HEK293 (cell line): ENCODE results near the gene JAKMIP1.

Experiments used
- CTCF ChIA-PET: fragments of 350-600 bp; formaldehyde crosslinking; extraction: SDS; loops from one replicate; lab custom pipeline; 2021; ENCODE audit warnings: antibody characterized with exemption; lab: Yijun Ruan, JAX
- POLR2A ChIA-PET: fragments of 300-600 bp; formaldehyde crosslinking; extraction: SDS; loops from one replicate; lab custom pipeline; 2020; ENCODE audit warnings: antibody characterized with exemption, inconsistent platforms; lab: Yijun Ruan, JAX
- H3K27ac ChIP-seq: fragments of 200-500 bp; sonication (Bioruptor generic); 2 replicates; pipeline ENCODE4 v1.5.1; 2014; ENCODE audit warnings: low read depth, low read length, control low read depth, inconsistent platforms; ENCODE audit errors: extremely low read depth
- H3K36me3 ChIP-seq, 2 experiments: fragments of 200-500 bp in 1 of 2; sonication (Bioruptor generic) in 1 of 2; 1 replicate in 1 of 2; 2 replicates in 1 of 2; pipeline ENCODE4 v1.5.1; 2014 to 2017; ENCODE audit warnings: inconsistent platforms in 2 of 2, low read length in 2 of 2; ENCODE audit not compliant: control insufficient read depth in 2 of 2, insufficient read depth in 1 of 2
- H3K4me1 ChIP-seq: fragments of 200-500 bp; sonication (Bioruptor generic); 2 replicates; pipeline ENCODE4 v1.5.1; 2014; ENCODE audit warnings: mild to moderate bottlenecking, low read length, inconsistent platforms; ENCODE audit not compliant: control insufficient read depth, insufficient read depth
- H3K4me3 ChIP-seq: 2 replicates; pipeline ENCODE4 v1.5.1; 2011; ENCODE audit warnings: low read depth, mild to moderate bottlenecking, control low read depth, low read length, moderate library complexity
- H3K9me3 ChIP-seq: fragments of 200-500 bp; sonication (Bioruptor generic); 2 replicates; pipeline ENCODE4 v1.5.1; 2014; ENCODE audit warnings: low read depth, low read length, inconsistent platforms; ENCODE audit not compliant: control insufficient read depth, insufficient read depth
- KLF10 ChIP-seq: fragments of 450-650 bp; IDR thresholded peaks from 2 replicates; pipeline ENCODE4 v1.5.1; 2018; ENCODE audit warnings: missing biosample characterization, mild to moderate bottlenecking, missing genetic modification characterization
- REPIN1 ChIP-seq: fragments of 450-650 bp; formaldehyde crosslinking; IDR thresholded peaks from 2 replicates; pipeline ENCODE4 v1.5.1; 2017; ENCODE audit warnings: missing biosample characterization, missing genetic modification characterization, low read depth
- ZBTB17 ChIP-seq: fragments of 450-650 bp; formaldehyde crosslinking; IDR thresholded peaks from 2 replicates; pipeline ENCODE4 v1.5.1; 2016; ENCODE audit warnings: missing biosample characterization, missing genetic modification characterization
- ZBTB21 ChIP-seq: fragments of 450-650 bp; formaldehyde crosslinking; IDR thresholded peaks from 2 replicates; pipeline ENCODE4 v1.5.1; 2017; ENCODE audit warnings: missing biosample characterization, missing genetic modification characterization
- ZFHX2 ChIP-seq: fragments of 450-650 bp; formaldehyde crosslinking; conservative IDR thresholded peaks from 2 replicates; pipeline ENCODE4 v1.5.1; 2016; ENCODE audit warnings: missing biosample characterization, missing genetic modification characterization
- ZNF138 ChIP-seq: fragments of 450-650 bp; formaldehyde crosslinking; IDR thresholded peaks from 2 replicates; pipeline ENCODE4 v1.5.1; 2016; ENCODE audit warnings: missing biosample characterization, missing genetic modification characterization, borderline replicate concordance
- ZNF223 ChIP-seq: fragments of 450-650 bp; formaldehyde crosslinking; IDR thresholded peaks from 2 replicates; pipeline ENCODE4 v1.5.1; 2016; ENCODE audit warnings: missing biosample characterization, missing genetic modification characterization
- ZNF266 ChIP-seq: fragments of 450-650 bp; formaldehyde crosslinking; IDR thresholded peaks from 2 replicates; pipeline ENCODE4 v1.5.1; 2016; ENCODE audit warnings: missing biosample characterization, missing genetic modification characterization, low read depth
- ZNF335 ChIP-seq: fragments of 450-650 bp; formaldehyde crosslinking; conservative IDR thresholded peaks from 2 replicates; pipeline ENCODE4 v1.5.1; 2016; ENCODE audit warnings: missing biosample characterization, missing genetic modification characterization
- ZNF37A ChIP-seq: fragments of 450-650 bp; IDR thresholded peaks from 2 replicates; pipeline ENCODE4 v1.5.1; 2018; ENCODE audit warnings: missing biosample characterization, missing genetic modification characterization
- ZNF394 ChIP-seq: fragments of 450-650 bp; formaldehyde crosslinking; IDR thresholded peaks from 2 replicates; pipeline ENCODE4 v1.5.1; 2016; ENCODE audit warnings: missing biosample characterization, missing genetic modification characterization, mild to moderate bottlenecking, moderate library complexity, borderline replicate concordance
- ZNF654 ChIP-seq: fragments of 450-650 bp; formaldehyde crosslinking; IDR thresholded peaks from 2 replicates; pipeline ENCODE4 v1.5.1; 2016; ENCODE audit warnings: low read depth, missing biosample characterization, missing genetic modification characterization
- ZNF658 ChIP-seq: fragments of 450-650 bp; formaldehyde crosslinking; IDR thresholded peaks from 2 replicates; pipeline ENCODE4; 2016; ENCODE audit warnings: missing biosample characterization, missing genetic modification characterization
- ZNF660 ChIP-seq: fragments of 450-650 bp; IDR thresholded peaks from 2 replicates; pipeline ENCODE4 v1.5.1; 2018; ENCODE audit warnings: missing biosample characterization, mild to moderate bottlenecking, missing genetic modification characterization
- ZNF76 ChIP-seq: fragments of 450-650 bp; formaldehyde crosslinking; IDR thresholded peaks from 2 replicates; pipeline ENCODE4; 2016; ENCODE audit warnings: low read depth, missing biosample characterization, missing genetic modification characterization, borderline replicate concordance
- ZNF792 ChIP-seq: fragments of 450-650 bp; formaldehyde crosslinking; IDR thresholded peaks from 2 replicates; pipeline ENCODE4 v1.5.1; 2016; ENCODE audit warnings: missing biosample characterization, missing genetic modification characterization
- ZNF830 ChIP-seq: fragments of 450-650 bp; IDR thresholded peaks from 2 replicates; pipeline ENCODE4 v1.5.0; 2018; ENCODE audit warnings: missing biosample characterization, missing genetic modification characterization, low read depth, mild to moderate bottlenecking, moderate library complexity
- TF ChIP-seq, protein P1 (sequence below): fragments of 450-650 bp; formaldehyde crosslinking; IDR thresholded peaks from 2 replicates; pipeline ENCODE4 v1.5.1; 2017; ENCODE audit warnings: missing biosample characterization, missing genetic modification characterization
- TF ChIP-seq, protein P2 (sequence below): fragments of 450-650 bp; formaldehyde crosslinking; IDR thresholded peaks from 2 replicates; pipeline ENCODE4 v1.5.1; 2017; ENCODE audit warnings: missing biosample characterization, missing genetic modification characterization
- TF ChIP-seq, protein P3 (sequence below): fragments of 450-650 bp; formaldehyde crosslinking; IDR thresholded peaks from 2 replicates; pipeline ENCODE4 v1.5.1; 2017; ENCODE audit warnings: missing biosample characterization, missing genetic modification characterization
- TF ChIP-seq, protein P4 (sequence below): fragments of 450-650 bp; formaldehyde crosslinking; IDR thresholded peaks from 2 replicates; pipeline ENCODE4 v1.5.1; 2016; ENCODE audit warnings: missing biosample characterization, missing genetic modification characterization, borderline replicate concordance

Gene JAKMIP1

DNA sequence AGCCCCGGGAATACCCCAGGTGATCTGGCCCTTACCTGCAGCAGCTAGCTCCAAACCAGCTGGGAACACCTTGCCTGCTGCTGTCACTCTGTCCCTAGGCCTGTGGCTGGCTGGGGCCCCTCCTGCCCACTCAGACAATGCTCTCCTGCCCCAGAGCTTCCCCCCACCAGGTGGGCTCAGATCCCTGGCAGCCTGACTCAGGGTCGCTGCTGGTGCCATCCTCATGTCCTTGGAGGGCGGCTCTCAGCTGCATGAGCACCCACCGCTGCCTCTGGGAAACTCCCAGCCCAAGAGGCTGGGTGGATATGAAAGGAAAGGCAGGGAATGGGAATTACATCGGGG lies 197.9 kb downstream of the JAKMIP1 start:
- H3K36me3 ChIP-seq = no peaks in the 10 kb centered on the region
- no peak overlapping the region for H3K4me3 ChIP-seq
- CTCF ChIA-PET = interaction anchor here (1.0 to 1.1 kb wide), 2 partner anchors 16 to 85 kb away, joined by 3 read pairs; partner anchors contain the start of gene C4orf50
- no peak for TF ChIP-seq ZNF76
- no peak for TF ChIP-seq ZNF658 (tag by site-specific recombination)
- no peak for TF ChIP-seq ZNF335 (tag by site-specific recombination)
- TF ChIP-seq, protein P1, sequence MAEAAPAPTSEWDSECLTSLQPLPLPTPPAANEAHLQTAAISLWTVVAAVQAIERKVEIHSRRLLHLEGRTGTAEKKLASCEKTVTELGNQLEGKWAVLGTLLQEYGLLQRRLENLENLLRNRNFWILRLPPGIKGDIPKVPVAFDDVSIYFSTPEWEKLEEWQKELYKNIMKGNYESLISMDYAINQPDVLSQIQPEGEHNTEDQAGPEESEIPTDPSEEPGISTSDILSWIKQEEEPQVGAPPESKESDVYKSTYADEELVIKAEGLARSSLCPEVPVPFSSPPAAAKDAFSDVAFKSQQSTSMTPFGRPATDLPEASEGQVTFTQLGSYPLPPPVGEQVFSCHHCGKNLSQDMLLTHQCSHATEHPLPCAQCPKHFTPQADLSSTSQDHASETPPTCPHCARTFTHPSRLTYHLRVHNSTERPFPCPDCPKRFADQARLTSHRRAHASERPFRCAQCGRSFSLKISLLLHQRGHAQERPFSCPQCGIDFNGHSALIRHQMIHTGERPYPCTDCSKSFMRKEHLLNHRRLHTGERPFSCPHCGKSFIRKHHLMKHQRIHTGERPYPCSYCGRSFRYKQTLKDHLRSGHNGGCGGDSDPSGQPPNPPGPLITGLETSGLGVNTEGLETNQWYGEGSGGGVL (tag by site-specific recombination) = no peak
- no peak for TF ChIP-seq REPIN1
- TF ChIP-seq, all 188 proteins: peak for 0
- Histone ChIP-seq H3K9me3 (no peaks in the 10 kb centered on the region), H3K4me1 (no peaks in the 10 kb centered on the region), H3K27ac (no peak overlapping the region)
- POLR2A ChIA-PET = no interaction called here

DNA sequence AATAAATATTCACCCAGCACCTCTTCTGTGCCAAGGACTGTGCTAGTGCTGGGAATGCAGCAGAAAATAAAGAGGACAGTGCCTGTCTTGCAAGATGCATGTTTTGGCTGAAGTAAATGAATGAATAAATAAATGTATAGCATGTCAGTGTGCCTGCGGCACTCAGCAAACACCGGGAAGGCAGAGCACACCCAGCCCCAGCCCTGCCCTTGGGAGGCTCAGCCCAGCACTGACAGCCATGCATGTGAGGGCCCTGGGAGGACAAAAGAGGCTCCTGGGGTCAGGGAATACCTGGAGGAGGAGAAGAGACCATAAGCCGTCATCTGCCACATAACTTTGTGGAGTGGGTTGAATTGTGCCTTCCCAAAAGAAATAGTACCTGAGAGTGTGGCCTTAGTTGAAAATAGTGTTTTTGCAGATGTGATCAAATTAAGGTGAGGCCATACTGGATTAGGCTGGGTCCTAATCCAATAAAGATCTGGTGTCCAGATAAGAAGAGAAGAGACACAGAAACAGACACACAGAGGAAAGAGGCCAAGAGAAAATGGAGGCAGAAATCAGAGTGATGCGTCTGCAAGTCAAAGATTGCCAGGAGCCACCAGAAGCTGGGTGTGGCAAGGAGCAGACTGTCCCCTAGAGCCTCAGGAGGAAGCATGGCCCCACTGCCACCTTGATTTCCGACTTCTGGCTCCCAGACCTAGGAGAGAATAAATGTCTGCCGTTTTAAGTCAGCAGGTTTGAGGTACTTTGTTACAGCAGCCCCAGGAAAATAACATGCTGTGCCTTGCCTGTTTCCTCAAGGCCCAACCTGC lies 198.5 kb downstream of the JAKMIP1 start:
- no peak overlapping the region for H3K27ac ChIP-seq
- ChIA-PET POLR2A (no interaction called here), CTCF (interaction anchor here (1.1 kb wide), 1 partner anchor 17 kb away, joined by 3 read pairs; the partner anchor contains the start of gene C4orf50)
- no peaks in the 10 kb centered on the region for H3K36me3 ChIP-seq
- H3K4me3 ChIP-seq = no peak overlapping the region
- no peak for TF ChIP-seq ZNF223 (tag by site-specific recombination)
- no peak for TF ChIP-seq ZNF792
- no peak for TF ChIP-seq ZNF660 (tag by site-specific recombination)
- no peak for TF ChIP-seq ZNF394 (tag by site-specific recombination)
- no peak for TF ChIP-seq ZNF654 (tag by site-specific recombination)
- TF ChIP-seq, protein P2, sequence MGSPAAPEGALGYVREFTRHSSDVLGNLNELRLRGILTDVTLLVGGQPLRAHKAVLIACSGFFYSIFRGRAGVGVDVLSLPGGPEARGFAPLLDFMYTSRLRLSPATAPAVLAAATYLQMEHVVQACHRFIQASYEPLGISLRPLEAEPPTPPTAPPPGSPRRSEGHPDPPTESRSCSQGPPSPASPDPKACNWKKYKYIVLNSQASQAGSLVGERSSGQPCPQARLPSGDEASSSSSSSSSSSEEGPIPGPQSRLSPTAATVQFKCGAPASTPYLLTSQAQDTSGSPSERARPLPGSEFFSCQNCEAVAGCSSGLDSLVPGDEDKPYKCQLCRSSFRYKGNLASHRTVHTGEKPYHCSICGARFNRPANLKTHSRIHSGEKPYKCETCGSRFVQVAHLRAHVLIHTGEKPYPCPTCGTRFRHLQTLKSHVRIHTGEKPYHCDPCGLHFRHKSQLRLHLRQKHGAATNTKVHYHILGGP (tag by site-specific recombination) = no peak
- no peak for TF ChIP-seq ZNF830 (tag by site-specific recombination)
- TF ChIP-seq ZFHX2 (tag by site-specific recombination) = no peak
- TF ChIP-seq ZNF37A (tag by site-specific recombination) = no peak
- TF ChIP-seq ZNF138 (tag by site-specific recombination) = no peak
- TF ChIP-seq, protein P3, sequence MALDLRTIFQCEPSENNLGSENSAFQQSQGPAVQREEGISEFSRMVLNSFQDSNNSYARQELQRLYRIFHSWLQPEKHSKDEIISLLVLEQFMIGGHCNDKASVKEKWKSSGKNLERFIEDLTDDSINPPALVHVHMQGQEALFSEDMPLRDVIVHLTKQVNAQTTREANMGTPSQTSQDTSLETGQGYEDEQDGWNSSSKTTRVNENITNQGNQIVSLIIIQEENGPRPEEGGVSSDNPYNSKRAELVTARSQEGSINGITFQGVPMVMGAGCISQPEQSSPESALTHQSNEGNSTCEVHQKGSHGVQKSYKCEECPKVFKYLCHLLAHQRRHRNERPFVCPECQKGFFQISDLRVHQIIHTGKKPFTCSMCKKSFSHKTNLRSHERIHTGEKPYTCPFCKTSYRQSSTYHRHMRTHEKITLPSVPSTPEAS (tag by site-specific recombination) = no peak
- TF ChIP-seq REPIN1 = no peak
- no peak for TF ChIP-seq ZBTB21 (tag by site-specific recombination)
- TF ChIP-seq KLF10 = no peak
- TF ChIP-seq, protein P4, sequence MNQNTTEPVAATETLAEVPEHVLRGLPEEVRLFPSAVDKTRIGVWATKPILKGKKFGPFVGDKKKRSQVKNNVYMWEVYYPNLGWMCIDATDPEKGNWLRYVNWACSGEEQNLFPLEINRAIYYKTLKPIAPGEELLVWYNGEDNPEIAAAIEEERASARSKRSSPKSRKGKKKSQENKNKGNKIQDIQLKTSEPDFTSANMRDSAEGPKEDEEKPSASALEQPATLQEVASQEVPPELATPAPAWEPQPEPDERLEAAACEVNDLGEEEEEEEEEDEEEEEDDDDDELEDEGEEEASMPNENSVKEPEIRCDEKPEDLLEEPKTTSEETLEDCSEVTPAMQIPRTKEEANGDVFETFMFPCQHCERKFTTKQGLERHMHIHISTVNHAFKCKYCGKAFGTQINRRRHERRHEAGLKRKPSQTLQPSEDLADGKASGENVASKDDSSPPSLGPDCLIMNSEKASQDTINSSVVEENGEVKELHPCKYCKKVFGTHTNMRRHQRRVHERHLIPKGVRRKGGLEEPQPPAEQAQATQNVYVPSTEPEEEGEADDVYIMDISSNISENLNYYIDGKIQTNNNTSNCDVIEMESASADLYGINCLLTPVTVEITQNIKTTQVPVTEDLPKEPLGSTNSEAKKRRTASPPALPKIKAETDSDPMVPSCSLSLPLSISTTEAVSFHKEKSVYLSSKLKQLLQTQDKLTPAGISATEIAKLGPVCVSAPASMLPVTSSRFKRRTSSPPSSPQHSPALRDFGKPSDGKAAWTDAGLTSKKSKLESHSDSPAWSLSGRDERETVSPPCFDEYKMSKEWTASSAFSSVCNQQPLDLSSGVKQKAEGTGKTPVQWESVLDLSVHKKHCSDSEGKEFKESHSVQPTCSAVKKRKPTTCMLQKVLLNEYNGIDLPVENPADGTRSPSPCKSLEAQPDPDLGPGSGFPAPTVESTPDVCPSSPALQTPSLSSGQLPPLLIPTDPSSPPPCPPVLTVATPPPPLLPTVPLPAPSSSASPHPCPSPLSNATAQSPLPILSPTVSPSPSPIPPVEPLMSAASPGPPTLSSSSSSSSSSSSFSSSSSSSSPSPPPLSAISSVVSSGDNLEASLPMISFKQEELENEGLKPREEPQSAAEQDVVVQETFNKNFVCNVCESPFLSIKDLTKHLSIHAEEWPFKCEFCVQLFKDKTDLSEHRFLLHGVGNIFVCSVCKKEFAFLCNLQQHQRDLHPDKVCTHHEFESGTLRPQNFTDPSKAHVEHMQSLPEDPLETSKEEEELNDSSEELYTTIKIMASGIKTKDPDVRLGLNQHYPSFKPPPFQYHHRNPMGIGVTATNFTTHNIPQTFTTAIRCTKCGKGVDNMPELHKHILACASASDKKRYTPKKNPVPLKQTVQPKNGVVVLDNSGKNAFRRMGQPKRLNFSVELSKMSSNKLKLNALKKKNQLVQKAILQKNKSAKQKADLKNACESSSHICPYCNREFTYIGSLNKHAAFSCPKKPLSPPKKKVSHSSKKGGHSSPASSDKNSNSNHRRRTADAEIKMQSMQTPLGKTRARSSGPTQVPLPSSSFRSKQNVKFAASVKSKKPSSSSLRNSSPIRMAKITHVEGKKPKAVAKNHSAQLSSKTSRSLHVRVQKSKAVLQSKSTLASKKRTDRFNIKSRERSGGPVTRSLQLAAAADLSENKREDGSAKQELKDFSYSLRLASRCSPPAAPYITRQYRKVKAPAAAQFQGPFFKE = no peak
- no peak for TF ChIP-seq ZNF266 (tag by site-specific recombination)
- TF ChIP-seq ZBTB17 (tag by site-specific recombination) = no peak
- H3K4me1 ChIP-seq = no peaks in the 10 kb centered on the region
- H3K9me3 ChIP-seq = no peaks in the 10 kb centered on the region
